ENCODE data around the gene C1QB.

- TF ChIP-seq POLR2A (IDR thresholded peaks at IDR 0.05; ENCODE audit: low read depth, low read length) = no peak
- TF ChIP-seq, protein P1, sequence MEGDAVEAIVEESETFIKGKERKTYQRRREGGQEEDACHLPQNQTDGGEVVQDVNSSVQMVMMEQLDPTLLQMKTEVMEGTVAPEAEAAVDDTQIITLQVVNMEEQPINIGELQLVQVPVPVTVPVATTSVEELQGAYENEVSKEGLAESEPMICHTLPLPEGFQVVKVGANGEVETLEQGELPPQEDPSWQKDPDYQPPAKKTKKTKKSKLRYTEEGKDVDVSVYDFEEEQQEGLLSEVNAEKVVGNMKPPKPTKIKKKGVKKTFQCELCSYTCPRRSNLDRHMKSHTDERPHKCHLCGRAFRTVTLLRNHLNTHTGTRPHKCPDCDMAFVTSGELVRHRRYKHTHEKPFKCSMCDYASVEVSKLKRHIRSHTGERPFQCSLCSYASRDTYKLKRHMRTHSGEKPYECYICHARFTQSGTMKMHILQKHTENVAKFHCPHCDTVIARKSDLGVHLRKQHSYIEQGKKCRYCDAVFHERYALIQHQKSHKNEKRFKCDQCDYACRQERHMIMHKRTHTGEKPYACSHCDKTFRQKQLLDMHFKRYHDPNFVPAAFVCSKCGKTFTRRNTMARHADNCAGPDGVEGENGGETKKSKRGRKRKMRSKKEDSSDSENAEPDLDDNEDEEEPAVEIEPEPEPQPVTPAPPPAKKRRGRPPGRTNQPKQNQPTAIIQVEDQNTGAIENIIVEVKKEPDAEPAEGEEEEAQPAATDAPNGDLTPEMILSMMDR (conservative IDR thresholded peaks at IDR 0.05; ENCODE audit: low read depth, low read length) = no peak
- TF ChIP-seq RCOR1 (IDR thresholded peaks at IDR 0.05; ENCODE audit: insufficient replicate concordance, low read length) = no peak
- TF ChIP-seq SMC3 (IDR thresholded peaks at IDR 0.05; ENCODE audit: low read depth, low read length) = no peak
- TF ChIP-seq RAD21 (IDR thresholded peaks at IDR 0.05; ENCODE audit: low read length) = no peak
- TF ChIP-seq CHD1 (IDR thresholded peaks at IDR 0.05; ENCODE audit: low read depth, low read length) = no peak
- no peak for TF ChIP-seq FOS (IDR thresholded peaks at IDR 0.05; ENCODE audit: low read depth, low read length)
- no peak for TF ChIP-seq MXI1 (IDR thresholded peaks at IDR 0.05; ENCODE audit: borderline replicate concordance, low read depth, low read length)
Observed at GRCh38 chr1:22691031-22691753, 38.2 kb downstream of the C1QB start.
